Right renal cortex interstitium (tissue), 3 donors: ENCODE results near the gene VLDLR. TPM values are rescaled to one million over a fixed set of nuclear protein-coding genes. Genes with fewer than 3 reads are reported as not detected.
"Not testable (repeated sequence)": the region's sequence is repeated elsewhere in the genome, so short reads cannot be mapped to it uniquely, and the experiment has no call there.

Experiments used
- DNase-seq, 3 donors: peaks; one replicate each; pipeline ENCODE4 v3.0.0-alpha.2; 2013; ENCODE audit warnings: low read depth in 3 of 3, low spot score in 2 of 3
- polyA plus RNA-seq, 3 donors: library from polyadenylated mRNA; unstranded; fragments of 120-200 nt; gene quantifications; one replicate each; pipeline ENCODE4 v1.2.1, GENCODE V29; 2013; ENCODE audit not compliant: insufficient read length in 3 of 3

Gene VLDLR
- polyA plus RNA-seq, 3 donors = 27.0 to 41.0 (median 34.7) TPM

DNA sequence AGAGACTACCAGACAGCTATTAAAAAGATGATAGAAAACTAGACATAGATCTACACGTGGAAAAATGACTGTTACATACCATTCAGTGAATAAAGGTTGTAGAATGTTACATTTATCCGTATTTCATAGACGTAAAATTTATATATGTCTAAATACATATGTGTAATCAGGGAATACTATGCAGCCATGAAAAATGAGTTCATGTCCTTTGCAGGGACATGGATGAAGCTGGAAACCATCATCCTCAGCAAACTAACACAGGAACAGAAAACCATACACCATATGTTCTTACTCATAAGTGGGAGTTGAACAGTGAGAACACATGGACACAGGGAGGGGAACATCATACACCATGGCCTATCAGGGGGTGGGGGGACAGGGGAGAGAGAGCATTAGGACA lies 85.7 kb downstream of the VLDLR start:
- not testable (repeated sequence) for DNase-seq

Other genes starting within 250 kb of the VLDLR start
- under 1 TPM in 1 of 3 donors, not detected in 2; 0.06 TPM for gene KCNV2, start 95.7 kb downstream of the VLDLR start, polyA plus RNA-seq
- 10 to 100 TPM; 36.9 to 47.4 (median 43.5) TPM for gene PUM3, start 222.3 kb downstream of the VLDLR start, polyA plus RNA-seq